ENCODE measurements around the gene FURIN.
"Not testable (repeated sequence)": the region's sequence is repeated elsewhere in the genome, so short reads cannot be mapped to it uniquely, and the experiment has no call there.

Gene FURIN

DNA sequence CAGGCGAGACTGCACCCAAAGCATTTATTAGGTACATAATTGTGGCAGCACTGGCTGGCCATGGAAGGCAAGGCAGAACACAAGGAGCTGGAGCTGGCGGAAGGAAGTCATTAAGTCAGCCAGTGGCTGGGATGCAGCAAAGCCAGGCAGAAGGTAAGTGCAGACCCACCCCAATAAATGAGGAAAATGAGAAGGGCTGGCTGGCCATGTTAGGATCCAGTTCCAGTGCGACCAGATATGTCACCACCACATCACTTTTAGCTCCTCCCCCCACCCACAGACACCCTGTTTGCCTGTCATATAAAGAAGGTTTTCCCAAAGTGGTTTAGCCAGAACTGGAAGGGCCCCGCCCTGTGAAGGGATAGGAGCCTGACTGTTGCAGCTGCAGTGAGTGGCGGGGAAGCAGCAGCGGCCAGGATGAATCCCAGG lies at the start of gene FURIN:
Gene FURIN, plus strand, starts transcription at position 328 of the 429 bp plus-strand sequence. CDS start 7,153 bp downstream, outside the sequence.
- no peak for DNase-seq (ENCODE audit: low read depth in 2 of 2, low spot score in 1 of 2)

DNA sequence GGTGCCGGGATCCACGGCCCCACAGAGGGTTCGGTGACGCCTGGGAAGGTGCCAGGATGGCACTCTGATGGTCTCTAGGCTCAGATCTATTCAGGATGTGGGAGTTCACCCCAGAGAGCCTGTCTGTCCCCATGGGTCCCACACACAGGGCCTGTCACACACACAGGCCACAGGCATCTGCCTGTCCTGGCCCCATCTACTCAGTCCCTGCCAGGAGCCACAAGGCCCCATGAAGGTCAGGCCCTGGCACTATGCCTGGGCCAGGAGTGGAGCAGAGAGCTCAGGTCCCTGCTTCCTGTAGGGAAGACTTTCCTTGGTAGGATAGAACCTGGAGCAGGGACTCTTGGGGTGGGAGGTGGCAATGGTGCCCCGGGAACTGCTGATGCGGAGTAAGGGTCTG lies 49.0 kb upstream of the FURIN start:
- DNase-seq (ENCODE audit: low read depth in 2 of 2, low spot score in 1 of 2), result no peak

GRCh38 chr15:90819850-90820249 lies 48.5 kb upstream of the FURIN start:
- DNase-seq (ENCODE audit: low read depth in 2 of 2, low spot score in 1 of 2), result no peak

- DNase-seq (ENCODE audit: low read depth in 2 of 2, low spot score in 1 of 2), result no peak
Measured at GRCh38 chr15:90820481-90820880, 47.9 kb upstream of the FURIN start.

DNA sequence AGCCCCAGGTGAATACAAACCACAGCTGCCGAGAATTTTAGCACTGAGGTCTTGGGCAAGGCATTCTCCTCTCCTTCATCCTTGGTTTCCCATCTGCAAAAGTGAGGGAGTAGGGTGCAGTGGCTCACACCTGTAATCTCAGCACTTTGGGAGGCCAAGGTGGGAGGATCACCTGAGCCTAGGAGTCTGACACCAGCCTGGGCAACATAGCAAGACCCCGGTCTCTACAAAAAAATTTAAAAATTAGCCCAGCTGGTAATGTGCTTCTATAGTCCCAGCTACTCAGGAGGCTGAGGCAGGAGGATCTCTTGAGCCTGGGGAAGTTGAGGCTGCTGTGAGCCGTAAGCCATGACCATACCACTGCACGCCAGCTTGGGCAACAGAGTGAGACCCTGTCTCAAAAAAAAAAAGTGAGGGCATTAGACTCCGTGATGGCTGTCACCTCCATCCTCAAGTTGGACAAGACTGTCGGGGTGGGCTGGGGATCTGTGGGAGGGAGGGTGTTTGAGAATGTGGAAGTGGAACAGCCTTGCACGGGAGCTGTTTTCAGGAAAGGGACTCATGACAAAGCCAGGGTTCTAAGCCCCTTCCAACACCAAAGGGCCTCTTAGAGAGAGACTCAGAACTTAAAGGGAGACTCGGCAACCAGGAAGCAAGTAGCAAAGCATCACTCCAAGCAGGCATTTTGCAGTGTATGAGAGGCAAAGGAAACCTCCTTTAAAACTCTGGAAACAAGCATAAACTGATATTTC lies 46.0 kb upstream of the FURIN start:
- DNase-seq (ENCODE audit: low read depth in 2 of 2, low spot score in 1 of 2), result no peak

DNA sequence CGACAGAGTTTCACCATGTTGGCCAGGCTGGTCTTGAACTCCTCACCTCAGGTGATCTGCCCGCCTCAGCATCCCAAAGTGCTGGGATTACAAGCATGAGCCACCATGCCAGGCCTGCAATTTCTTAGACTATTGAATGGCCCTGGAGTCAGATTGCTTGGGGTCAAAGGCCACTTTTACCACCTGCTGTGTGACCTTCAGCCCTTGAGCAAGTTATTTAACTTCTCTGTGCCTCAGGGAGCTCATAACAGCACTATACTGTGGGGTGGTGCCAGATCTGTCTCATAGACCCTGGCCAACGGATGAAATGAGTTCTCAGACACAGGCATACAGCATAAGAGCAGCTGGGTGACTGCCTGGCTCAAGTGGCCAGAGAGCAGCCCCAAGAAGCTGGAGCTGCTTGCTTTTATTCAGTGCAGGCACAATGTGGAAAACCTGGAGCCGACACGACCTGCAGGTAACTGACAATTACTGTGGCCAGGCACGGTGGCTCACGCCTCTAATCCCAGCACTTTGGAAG lies 44.9 kb upstream of the FURIN start:
- DNase-seq (ENCODE audit: low read depth in 2 of 2, low spot score in 1 of 2), result no peak

- DNase-seq (ENCODE audit: low read depth in 2 of 2, low spot score in 1 of 2), result not testable (repeated sequence)
Measured at GRCh38 chr15:90825115-90825899, 43.1 kb upstream of the FURIN start.

DNA sequence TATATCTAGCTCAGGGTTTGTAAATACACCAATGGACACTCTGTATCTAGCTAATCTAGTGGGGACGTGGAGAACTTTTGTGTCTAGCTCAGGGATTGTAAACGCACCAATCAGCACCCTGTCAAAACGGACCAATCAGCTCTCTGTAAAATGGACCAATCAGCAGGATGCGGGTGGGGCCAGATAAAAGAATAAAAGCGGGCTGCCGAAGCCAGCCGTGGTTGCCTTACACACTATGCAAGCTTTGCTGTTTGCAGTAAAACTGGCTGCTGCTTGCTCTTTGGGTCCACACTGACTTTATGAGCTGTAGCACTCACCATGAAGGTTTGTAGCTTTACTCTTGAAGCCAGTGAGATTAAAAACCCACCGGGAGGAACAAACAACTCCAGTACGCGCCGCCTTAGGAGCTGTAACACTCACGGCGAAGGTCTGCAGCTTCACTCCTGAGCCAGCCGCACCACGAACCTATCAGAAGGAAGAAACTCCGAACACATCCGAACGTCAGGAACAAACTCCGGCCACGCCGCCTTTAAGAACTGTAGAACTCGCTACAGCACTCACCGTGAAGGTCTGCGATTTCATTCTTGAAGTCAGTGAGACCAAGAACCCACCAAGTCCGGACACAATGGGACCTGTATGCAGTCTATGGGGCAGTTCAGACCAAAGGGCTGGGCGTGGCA lies 42.0 kb upstream of the FURIN start:
- not testable (repeated sequence) for DNase-seq (ENCODE audit: low read depth in 2 of 2, low spot score in 1 of 2)

DNA sequence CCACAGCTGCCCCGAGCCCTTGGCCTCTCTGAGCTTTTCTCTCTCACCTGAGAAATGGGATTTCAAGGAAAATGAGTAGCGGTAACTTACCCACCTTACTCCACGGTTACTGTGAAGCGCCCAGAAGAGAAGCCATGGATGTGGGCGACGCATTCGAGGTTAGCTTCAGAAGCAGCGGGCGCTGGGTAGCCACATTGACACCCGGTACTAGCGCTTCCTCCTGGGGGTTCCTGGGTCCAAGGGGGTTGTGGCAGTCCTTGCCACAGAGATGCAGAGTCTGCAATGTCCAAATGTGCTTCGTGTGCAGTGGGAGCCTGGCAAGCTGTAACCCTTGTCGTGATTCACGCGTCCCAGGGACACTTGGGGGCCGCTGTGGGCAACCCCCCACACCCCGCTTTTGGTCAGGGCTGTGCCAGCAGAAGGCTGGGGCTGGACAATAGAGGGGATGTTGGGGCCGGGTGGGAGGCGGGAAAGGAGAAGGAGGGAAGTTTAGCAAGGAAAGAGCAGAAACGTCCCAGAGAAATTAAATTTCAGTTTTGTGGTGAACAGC lies 41.4 kb upstream of the FURIN start:
- DNase-seq (ENCODE audit: low read depth in 2 of 2, low spot score in 1 of 2), result no peak

DNA sequence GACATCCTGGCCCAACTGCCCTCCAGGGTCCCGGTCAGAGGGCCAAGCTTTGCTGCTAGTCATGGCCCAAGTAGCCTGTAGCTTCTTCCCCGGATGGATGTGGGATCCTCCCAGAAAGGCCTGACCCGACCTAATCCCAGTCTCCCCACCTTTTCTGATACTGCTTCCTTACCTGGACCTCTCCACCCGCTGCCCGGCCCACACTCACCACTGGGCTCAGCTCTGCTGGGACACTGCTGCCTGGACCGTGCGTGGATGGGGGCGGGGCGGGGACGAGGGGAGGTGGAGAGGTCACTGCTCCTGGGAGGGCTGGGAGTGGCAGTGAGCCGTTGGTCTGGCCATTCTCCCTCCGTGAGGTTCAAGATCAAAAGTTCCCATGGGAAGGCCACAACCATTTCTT lies 40.3 kb upstream of the FURIN start:
- no peak for DNase-seq (ENCODE audit: low read depth in 2 of 2, low spot score in 1 of 2)

- no peak for DNase-seq (ENCODE audit: low read depth in 2 of 2, low spot score in 1 of 2)
Measured at GRCh38 chr15:90829126-90829525, 39.3 kb upstream of the FURIN start.

- no peak for DNase-seq (ENCODE audit: low read depth in 2 of 2, low spot score in 1 of 2)
Measured at GRCh38 chr15:90829942-90830440, 38.4 kb upstream of the FURIN start.

- no peak for DNase-seq (ENCODE audit: low read depth in 2 of 2, low spot score in 1 of 2)
Measured at GRCh38 chr15:90834626-90835025, 33.8 kb upstream of the FURIN start.

DNA sequence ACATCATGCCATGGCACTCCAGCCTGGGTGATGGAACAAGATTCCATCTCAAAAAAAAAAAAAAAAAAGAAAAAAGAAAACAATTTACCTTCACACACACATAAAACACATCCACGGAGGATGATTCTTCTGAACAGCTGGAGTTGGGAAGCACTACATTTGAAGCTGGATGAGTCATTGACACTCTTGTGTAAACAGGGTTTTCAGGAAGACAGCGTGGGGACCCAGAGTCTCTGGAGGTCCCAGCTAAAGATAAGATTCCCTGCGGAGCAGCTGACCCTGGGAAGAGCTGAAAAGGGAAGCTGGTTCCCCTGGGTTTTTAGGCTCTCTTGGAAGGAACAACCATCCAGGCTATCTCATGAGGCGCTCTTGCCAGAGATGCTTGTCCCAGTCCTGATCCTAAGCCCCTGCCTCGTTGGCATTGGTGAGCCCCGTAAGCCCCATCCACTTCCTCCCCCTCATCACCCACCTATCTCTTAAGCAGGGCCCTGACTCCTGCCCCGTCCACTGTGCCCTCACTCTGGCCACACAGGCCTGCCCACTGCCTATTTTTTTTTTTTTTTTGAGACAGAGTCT lies 32.0 kb upstream of the FURIN start:
- DNase-seq (ENCODE audit: low read depth in 2 of 2, low spot score in 1 of 2), result no peak

DNA sequence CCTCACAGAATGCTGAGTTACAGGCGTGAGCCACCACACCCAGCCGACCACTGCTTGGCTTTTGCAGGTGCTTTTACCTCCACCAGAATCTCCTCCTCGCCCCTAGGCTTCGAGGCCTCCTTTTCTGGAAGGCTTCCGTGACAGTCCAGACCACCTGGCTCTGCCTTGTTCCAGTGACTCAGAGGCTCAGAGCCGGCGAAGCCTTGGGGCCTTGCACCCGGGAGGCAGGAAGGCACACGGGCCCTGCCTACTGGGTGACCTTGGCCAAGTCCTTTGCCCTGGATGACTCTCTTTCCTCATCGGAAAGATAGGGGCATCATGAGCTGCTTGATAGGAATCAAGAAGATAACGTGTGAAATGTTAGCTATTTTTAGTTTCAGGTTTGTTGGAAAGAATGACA lies 31.3 kb upstream of the FURIN start:
- DNase-seq (ENCODE audit: low read depth in 2 of 2, low spot score in 1 of 2), result no peak

GRCh38 chr15:90838139-90838538 lies 30.2 kb upstream of the FURIN start:
- peak; percentile 80 to 91 for DNase-seq (ENCODE audit: low read depth in 2 of 2, low spot score in 1 of 2)

GRCh38 chr15:90838544-90838943 lies 29.8 kb upstream of the FURIN start:
- no peak for DNase-seq (ENCODE audit: low read depth in 2 of 2, low spot score in 1 of 2)

DNA sequence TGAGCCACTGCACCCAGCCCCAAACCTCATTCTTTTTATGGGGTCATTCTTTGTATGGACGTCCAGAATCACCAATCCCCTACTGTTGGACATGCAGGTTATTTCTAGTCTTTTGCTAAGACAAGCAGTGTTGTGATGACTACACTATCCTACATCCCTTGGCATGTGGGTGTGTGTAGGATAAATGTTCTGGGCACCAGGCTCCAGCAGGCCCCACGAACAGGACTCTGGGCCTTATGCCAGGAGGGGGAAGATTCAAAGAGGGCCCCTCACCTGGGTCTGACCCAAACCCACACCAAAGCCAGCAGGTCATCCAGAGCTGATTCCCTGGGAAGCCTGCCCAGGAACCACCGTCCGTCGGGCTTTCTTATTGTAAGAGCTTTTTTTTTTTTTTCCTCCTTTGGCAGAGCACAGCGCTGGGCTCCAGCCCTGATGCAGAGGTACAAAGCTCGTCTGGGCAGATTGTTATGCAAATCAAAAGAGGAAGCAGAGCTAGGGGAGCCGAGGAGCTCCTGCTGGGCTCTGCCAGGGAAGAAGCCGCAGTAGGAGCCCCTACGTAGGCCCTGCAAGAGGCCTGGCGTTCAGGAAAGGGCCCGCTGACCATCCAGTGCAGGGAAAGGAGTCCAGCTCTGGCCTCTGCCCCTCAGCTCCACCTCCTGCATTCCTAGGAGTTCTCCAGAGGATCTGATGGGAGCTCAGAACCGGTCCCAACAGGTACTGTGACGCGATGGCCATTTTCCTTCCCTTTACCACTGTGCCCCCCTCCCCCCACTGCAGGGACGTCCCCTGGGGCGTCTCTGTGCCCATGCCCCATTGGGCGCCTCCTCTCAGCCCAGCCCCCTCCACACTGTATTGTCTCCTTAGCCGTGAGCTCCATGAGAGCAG lies 29.0 kb upstream of the FURIN start:
- DNase-seq (ENCODE audit: low read depth in 2 of 2, low spot score in 1 of 2), result no peak

- DNase-seq (ENCODE audit: low read depth in 2 of 2, low spot score in 1 of 2), result no peak
Measured at GRCh38 chr15:90840157-90840855, 28.1 kb upstream of the FURIN start.

Measured in stimulated activated CD8-positive, alpha-beta memory T cell treated with anti-CD3 and anti-CD28 coated beads, Interleukin-4, amount 100 ng/mL, for 4 hours (primary cell).